Measurements from ENCODE around the gene NAV1.
"Not testable (repeated sequence)": the region's sequence is repeated elsewhere in the genome, so short reads cannot be mapped to it uniquely, and the experiment has no call there.

NAV1 gene

DNA sequence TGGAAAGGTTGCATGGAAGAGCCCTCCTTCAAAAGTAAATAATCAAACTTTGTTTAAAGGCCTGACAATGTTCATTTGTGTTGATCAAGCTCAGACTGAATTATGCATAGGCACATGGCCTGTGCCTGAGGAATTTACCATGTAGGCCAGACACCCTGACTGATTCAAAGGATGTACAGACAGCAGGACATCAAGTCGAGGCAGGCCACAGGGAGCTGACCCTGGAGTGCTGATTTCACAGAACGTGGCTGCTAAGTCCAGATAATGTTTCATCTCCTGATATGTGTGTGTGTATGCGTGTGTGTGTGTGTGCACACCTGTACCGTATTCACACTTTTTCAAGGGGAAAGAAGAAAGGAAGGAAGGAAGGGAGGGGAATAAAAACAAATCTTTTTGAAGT lies 34.1 kb downstream of the NAV1 start:
- DNase-seq (ENCODE audit: low read depth): no peak
- H3K4me3 ChIP-seq (ENCODE audit: low read length): no peak overlapping the region
- TF ChIP-seq, protein P1, sequence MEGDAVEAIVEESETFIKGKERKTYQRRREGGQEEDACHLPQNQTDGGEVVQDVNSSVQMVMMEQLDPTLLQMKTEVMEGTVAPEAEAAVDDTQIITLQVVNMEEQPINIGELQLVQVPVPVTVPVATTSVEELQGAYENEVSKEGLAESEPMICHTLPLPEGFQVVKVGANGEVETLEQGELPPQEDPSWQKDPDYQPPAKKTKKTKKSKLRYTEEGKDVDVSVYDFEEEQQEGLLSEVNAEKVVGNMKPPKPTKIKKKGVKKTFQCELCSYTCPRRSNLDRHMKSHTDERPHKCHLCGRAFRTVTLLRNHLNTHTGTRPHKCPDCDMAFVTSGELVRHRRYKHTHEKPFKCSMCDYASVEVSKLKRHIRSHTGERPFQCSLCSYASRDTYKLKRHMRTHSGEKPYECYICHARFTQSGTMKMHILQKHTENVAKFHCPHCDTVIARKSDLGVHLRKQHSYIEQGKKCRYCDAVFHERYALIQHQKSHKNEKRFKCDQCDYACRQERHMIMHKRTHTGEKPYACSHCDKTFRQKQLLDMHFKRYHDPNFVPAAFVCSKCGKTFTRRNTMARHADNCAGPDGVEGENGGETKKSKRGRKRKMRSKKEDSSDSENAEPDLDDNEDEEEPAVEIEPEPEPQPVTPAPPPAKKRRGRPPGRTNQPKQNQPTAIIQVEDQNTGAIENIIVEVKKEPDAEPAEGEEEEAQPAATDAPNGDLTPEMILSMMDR (conservative IDR thresholded peaks at IDR 0.05; ENCODE audit: low read depth, low read length): no peak

DNA sequence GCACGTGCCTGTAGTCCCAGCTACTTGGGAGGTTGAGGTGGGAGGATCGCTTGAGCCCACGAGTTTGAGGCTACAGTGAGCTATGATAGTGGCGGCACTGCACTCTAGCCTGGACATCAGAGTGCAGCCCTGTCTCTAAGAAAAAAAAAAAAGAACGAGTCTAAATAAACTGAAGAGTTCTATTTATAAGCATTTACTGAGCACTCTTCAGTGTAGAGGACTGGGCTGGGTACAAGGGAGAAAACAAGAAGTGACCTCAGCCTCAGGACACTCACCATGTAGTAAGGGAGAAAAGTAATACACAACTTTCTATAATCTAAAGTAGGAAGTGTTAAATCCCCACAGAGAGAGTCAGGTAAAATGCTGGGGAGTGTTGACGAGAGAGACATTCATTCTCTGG lies 35.0 kb downstream of the NAV1 start:
- no peak overlapping the region for H3K4me3 ChIP-seq (ENCODE audit: low read length)
- TF ChIP-seq, protein P1 (conservative IDR thresholded peaks at IDR 0.05; ENCODE audit: low read depth, low read length): no peak
- DNase-seq (ENCODE audit: low read depth): no peak

DNA sequence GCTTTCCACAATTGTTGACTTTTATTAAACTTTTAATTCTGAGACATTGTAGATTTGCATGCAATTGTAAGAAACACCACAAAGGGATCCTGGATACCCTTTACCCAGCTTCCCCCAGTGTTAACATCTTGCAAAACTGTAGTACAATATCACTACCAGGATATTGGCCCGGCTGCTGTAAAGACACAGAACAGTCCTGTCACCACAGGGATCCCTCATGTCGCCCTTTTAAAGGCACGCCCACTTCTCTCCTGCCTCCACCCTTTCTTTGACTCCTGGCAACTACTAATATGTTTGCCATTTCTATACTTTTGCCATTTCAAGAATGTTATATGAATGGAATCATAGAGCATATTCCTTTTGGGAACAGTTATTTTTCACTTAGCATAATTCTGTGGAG lies 37.0 kb downstream of the NAV1 start:
- TF ChIP-seq, protein P1 (conservative IDR thresholded peaks at IDR 0.05; ENCODE audit: low read depth, low read length): no peak
- H3K4me3 ChIP-seq (ENCODE audit: low read length): no peak overlapping the region
- DNase-seq (ENCODE audit: low read depth): no peak

DNA sequence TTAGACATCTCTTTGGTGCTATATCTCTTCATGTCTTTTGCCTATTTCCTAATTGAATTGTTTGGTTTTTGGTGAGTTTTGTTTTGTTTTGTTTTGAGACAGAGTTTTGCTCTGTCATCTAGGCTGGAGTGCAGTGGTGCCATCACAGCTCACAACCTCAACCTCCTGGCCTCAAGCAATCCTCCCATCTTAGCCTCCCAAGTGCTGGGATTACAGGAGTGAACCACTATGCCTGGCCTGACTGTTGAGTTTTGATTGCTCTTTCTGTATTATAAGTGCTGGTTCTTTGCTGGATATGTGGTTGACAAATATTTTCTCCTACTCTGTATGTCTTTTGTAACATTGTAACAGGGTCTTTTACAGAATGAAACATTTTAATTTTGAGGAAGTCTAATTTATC lies 38.0 kb downstream of the NAV1 start:
- DNase-seq (ENCODE audit: low read depth): no peak
- TF ChIP-seq, protein P1 (conservative IDR thresholded peaks at IDR 0.05; ENCODE audit: low read depth, low read length): no peak
- H3K4me3 ChIP-seq (ENCODE audit: low read length): no peak overlapping the region

DNA sequence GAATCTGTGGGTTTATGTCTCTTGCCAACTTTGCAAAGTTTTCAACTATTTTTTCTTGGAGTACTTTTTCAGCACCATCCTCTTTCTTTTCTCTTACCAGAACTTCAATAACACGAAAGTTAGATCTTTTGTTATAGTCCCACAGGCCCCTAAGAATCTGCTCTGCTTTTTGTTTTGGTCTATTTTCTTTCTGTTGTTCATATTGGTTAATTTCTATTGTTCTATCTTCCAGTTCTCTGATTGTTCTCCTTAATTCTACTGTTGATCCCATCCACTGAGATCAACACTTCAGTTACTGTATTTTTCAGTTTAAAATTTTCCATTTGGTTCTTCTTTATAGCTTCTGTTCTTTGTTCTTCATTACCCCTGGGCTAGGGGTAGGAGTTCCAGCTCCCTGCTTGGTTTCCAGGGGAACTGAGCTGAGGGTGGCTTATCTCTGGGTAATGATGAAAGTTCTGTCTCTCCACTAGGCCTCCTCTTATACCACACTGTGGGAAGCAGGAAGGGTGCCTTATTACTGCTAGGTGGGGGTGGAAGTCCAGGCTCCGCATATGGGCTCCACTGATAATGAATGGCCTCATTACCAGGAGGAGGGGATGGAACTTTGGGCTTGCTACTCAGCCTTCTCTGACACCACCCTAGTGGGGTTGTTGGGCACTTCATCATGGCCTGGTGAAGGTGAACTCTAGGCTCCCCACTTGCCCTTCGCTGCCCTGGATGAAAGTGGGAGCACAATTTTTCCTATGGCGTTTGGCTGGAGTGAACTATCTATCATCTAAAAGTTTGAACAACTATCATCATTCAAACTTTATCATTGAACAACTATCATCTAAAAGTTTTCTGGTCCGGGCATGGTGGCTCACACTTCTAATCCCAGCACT lies 39.3 kb downstream of the NAV1 start:
- no peak overlapping the region for H3K4me3 ChIP-seq (ENCODE audit: low read length)
- DNase-seq (ENCODE audit: low read depth): no peak
- TF ChIP-seq, protein P1 (conservative IDR thresholded peaks at IDR 0.05; ENCODE audit: low read depth, low read length): no peak

DNA sequence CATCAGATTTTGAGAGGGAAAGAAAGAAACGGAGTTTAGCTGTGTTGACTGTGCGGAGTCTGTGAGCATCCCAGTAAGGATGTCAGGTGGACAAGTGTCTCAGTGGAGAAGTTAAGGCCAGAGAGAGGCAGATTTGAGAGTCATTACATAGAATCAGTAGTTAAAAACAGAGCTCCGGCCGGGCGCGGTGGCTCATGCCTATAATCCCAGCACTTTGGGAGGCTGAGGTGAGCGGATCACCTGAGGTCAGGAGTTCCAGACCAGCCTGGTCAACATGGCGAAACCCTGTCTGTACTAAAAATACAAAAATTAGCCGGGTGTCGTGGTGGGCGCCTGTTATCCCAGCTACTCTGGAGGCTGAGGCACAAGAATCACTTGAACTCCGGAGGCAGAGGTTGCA lies 42.4 kb downstream of the NAV1 start:
- not testable (repeated sequence) for H3K4me3 ChIP-seq (ENCODE audit: low read length); DNase-seq (ENCODE audit: low read depth)

DNA sequence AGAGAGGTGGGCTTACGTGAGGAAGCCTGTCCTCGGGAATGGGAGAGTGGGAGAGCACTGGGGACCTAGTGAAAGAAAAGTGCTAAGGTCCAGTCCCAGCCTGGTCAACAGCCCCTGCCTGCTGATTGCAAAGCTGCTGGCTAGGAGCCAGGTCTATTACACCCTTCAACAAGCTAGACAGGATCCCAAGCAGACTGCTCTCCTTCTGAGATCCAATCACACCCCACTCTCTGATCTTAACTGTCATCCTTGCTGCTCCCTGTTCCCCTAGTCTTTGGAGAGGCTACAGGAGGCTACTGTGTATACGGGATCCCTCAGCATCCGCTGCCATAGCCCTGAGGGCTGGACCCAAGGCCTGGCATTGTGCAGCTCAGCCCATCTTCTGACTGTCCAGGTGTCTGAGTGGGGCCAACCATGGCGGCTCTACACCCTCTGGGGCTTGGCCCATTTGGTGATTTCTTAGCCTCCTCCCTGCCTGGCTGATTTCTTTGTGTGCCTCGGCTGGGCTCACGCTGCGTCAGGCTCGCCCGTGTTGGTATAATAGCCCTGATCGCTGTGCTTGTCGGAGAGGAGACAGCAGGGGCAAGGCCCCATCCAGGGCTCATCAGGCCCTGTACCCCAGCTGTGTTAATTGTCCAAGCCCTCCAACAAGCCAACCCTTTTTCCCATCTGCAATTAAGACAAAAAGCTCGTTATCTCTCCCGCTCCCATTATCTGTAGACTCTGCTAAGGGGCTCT lies 43.9 kb downstream of the NAV1 start:
- no peak overlapping the region for H3K4me3 ChIP-seq (ENCODE audit: low read length)
- TF ChIP-seq, protein P1 (conservative IDR thresholded peaks at IDR 0.05; ENCODE audit: low read depth, low read length): no peak
- DNase-seq (ENCODE audit: low read depth): no peak
